Vagina (tissue), 2 donors: ENCODE measurements around the gene UMPS.

Experiments used
- POLR2A ChIP-seq, 2 donors: fragments of 450-650 bp; IDR thresholded peaks; one replicate each; pipeline ENCODE4 v1.6.1; 2017; ENCODE audit warnings: antibody characterized with exemption in 2 of 2, mild to moderate bottlenecking in 2 of 2, moderate library complexity in 2 of 2
- POLR2AphosphoS5 ChIP-seq, 2 donors: sonication (generic); formaldehyde crosslinking; IDR thresholded peaks; one replicate each; pipeline ENCODE4 v1.9.0; 2017; ENCODE audit warnings: antibody characterized with exemption in 2 of 2, mild to moderate bottlenecking in 2 of 2, low read depth in 1 of 2; ENCODE audit not compliant: insufficient read depth in 1 of 2
- TF ChIP-seq, protein P1 (sequence below), 3 experiments: fragments of 450-650 bp in 2 of 3; fragments of 200-600 bp in 1 of 3; sonication (generic) in 1 of 3; IDR thresholded peaks; one replicate each; pipeline ENCODE4 v1.5.1; 2017 to 2019; ENCODE audit warnings: antibody characterized with exemption in 3 of 3, mild to moderate bottlenecking in 2 of 3, moderate library complexity in 2 of 3

GRCh38 chr3:124747111-124747981 is 17.1 kb downstream of the UMPS start:
- TF ChIP-seq POLR2A (IDR thresholded peaks at IDR 0.05) (no peak), POLR2AphosphoS5 (IDR thresholded peaks at IDR 0.05; ENCODE audit: insufficient read depth in 1 of 2, low read depth in 1 of 2) (no peak)
- TF ChIP-seq, protein P1, sequence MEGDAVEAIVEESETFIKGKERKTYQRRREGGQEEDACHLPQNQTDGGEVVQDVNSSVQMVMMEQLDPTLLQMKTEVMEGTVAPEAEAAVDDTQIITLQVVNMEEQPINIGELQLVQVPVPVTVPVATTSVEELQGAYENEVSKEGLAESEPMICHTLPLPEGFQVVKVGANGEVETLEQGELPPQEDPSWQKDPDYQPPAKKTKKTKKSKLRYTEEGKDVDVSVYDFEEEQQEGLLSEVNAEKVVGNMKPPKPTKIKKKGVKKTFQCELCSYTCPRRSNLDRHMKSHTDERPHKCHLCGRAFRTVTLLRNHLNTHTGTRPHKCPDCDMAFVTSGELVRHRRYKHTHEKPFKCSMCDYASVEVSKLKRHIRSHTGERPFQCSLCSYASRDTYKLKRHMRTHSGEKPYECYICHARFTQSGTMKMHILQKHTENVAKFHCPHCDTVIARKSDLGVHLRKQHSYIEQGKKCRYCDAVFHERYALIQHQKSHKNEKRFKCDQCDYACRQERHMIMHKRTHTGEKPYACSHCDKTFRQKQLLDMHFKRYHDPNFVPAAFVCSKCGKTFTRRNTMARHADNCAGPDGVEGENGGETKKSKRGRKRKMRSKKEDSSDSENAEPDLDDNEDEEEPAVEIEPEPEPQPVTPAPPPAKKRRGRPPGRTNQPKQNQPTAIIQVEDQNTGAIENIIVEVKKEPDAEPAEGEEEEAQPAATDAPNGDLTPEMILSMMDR (IDR thresholded peaks at IDR 0.05): no peak
